Hepatocyte (in vitro differentiated cells): ENCODE results near the gene ZNF525. TPM values are rescaled to one million over a fixed set of nuclear protein-coding genes. Genes with fewer than 3 reads are reported as not detected.
"Not testable (repeated sequence)": the region's sequence is repeated elsewhere in the genome, so short reads cannot be mapped to it uniquely, and the experiment has no call there.

Experiments used
- DNase-seq: peaks from one replicate; pipeline ENCODE4 v3.0.0-alpha.2; 2016; ENCODE audit warnings: low spot score
- H2AFZ ChIP-seq: fragments of 200-600 bp; sonication (generic); 2 replicates; pipeline ENCODE4 v1.6.0; 2016; ENCODE audit warnings: antibody characterized with exemption, mild to moderate bottlenecking
- H3K27ac ChIP-seq: fragments of 200-600 bp; sonication (generic); 2 replicates; pipeline ENCODE4 v1.5.1; 2016; ENCODE audit warnings: mild to moderate bottlenecking
- H3K27me3 ChIP-seq: fragments of 200-600 bp; sonication (generic); 2 replicates; pipeline ENCODE4 v1.6.1; 2016
- H3K36me3 ChIP-seq: fragments of 200-600 bp; sonication (generic); replicated peaks from 2 replicates; pipeline ENCODE4 v1.5.1; 2016; ENCODE audit warnings: low read depth; ENCODE audit not compliant: insufficient read depth
- H3K4me1 ChIP-seq: fragments of 200-600 bp; sonication (generic); 2 replicates; pipeline ENCODE4 v1.5.1; 2016; ENCODE audit warnings: mild to moderate bottlenecking, moderate library complexity; ENCODE audit not compliant: insufficient read depth
- H3K4me2 ChIP-seq: fragments of 200-600 bp; sonication (generic); 2 replicates; pipeline ENCODE4 v1.6.0; 2016
- H3K4me3 ChIP-seq: fragments of 200-600 bp; sonication (generic); 2 replicates; pipeline ENCODE4 v1.5.1; 2016; ENCODE audit warnings: mild to moderate bottlenecking
- H3K79me2 ChIP-seq: fragments of 200-600 bp; sonication (generic); 2 replicates; pipeline ENCODE4 v1.6.0; 2017; ENCODE audit warnings: mild to moderate bottlenecking
- H3K9me2 ChIP-seq: fragments of 200-600 bp; sonication (generic); replicated peaks from 2 replicates; pipeline ENCODE4 v1.6.0; 2017; ENCODE audit warnings: mild to moderate bottlenecking; ENCODE audit not compliant: insufficient read depth
- H3K9me3 ChIP-seq: fragments of 200-600 bp; sonication (generic); 2 replicates; pipeline ENCODE4 v1.5.1; 2016; ENCODE audit warnings: low read depth, mild to moderate bottlenecking
- H4K20me1 ChIP-seq: fragments of 200-600 bp; sonication (generic); 2 replicates; pipeline ENCODE4 v1.6.0; 2016; ENCODE audit warnings: mild to moderate bottlenecking; ENCODE audit not compliant: insufficient read depth, poor library complexity, severe bottlenecking
- CTCF ChIP-seq: fragments of 200-600 bp; sonication (generic); IDR thresholded peaks from 2 replicates; pipeline ENCODE4 v1.5.1; 2016; ENCODE audit warnings: antibody characterized with exemption, mild to moderate bottlenecking; ENCODE audit not compliant: poor library complexity
- EZH2 ChIP-seq: fragments of 200-600 bp; sonication (generic); IDR thresholded peaks from 2 replicates; pipeline ENCODE4 v1.6.1; 2016; ENCODE audit warnings: antibody characterized with exemption, mild to moderate bottlenecking, borderline replicate concordance
- EZH2phosphoT487 ChIP-seq: fragments of 200-600 bp; sonication (generic); IDR thresholded peaks from one replicate; pipeline ENCODE4 v1.6.1; 2018; ENCODE audit warnings: antibody characterized with exemption, mild to moderate bottlenecking, low read depth, moderate library complexity; ENCODE audit not compliant: unreplicated experiment, severe bottlenecking
- WGBS: methylation state at CpG from one replicate; pipeline ENCODE4 v1.1.6; 2016; ENCODE audit warnings: low lambda C conversion rate; ENCODE audit errors: missing lambda C conversion rate; 5-methylcytosine and 5-hydroxymethylcytosine counted together
- polyA plus RNA-seq: library from polyadenylated mRNA; unstranded; fragments of >200 nt; fragmentation: Nextera tagmentation; extraction: Ambion mirVana; gene quantifications from 2 replicates; pipeline ENCODE4 v1.2.1, GENCODE V29; 2016
- total RNA-seq: library from RNA; depleted of rRNA; stranded (reverse); fragments of >200 nt; gene quantifications from 2 replicates; pipeline ENCODE4 v1.2.3, GENCODE V29; 2014

ZNF525 gene
- total and polyA plus RNA-seq, 2 experiments from 2014 or later, result 3.8 to 12.2 TPM

DNA sequence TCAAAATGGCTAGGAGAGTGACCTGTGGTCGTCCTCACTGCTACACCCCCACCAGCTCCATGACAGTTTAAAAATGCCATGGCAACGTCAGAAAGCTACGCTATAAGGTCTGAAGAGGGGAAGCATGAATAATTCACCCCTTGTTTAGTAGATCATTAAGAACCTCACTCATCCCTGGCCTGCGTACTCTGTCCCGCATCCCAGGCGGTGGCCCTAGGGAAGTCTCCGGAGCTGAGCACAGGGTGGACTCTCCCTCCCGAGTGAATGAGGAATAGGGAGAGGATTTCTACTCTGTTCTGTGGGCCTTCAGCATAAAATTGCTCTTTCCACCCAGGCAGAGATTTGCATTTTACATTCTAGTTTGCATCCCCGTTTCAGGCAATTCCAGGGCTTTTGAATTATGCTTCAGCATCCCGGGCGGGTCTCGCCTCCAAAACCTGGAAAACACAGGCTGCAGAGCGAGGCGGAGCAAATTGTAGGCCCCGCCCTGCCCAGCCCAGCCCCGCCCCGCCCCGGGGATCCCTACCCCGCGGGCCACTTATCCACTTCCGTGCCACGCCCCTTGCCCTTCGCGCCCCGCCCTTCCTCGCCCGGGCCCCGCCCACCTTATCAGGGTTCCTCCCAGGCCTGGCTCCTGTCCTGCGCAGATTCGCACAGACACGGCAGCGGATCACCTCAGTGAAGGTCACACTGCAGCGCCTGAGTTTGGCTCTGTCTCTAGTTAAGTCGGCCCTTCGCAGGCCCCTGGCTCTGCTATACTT, 7.5 kb upstream of the ZNF525 start:
- TF ChIP-seq EZH2phosphoT487 (no peak), CTCF (no peak), EZH2 (no peak)
- DNase-seq, result no peak
- H3K9me3 ChIP-seq, result peaks cover 32% of the 10 kb centered on the region
- H3K79me2 ChIP-seq, result no peaks in the 10 kb centered on the region
- H3K27ac ChIP-seq, result no peak overlapping the region
- H3K27me3 ChIP-seq, result no peaks in the 10 kb centered on the region
- H2AFZ ChIP-seq, result no peak overlapping the region
- WGBS, result 95% methylated on average over 31 of the region's 35 CpGs
- no peaks in the 10 kb centered on the region for H4K20me1 ChIP-seq
- no peaks in the 10 kb centered on the region for H3K36me3 ChIP-seq
- H3K4me3 ChIP-seq, result no peak overlapping the region
- H3K4me2 ChIP-seq, result no peak overlapping the region
- H3K9me2 ChIP-seq, result no peaks in the 10 kb centered on the region
- no peaks in the 10 kb centered on the region for H3K4me1 ChIP-seq

DNA sequence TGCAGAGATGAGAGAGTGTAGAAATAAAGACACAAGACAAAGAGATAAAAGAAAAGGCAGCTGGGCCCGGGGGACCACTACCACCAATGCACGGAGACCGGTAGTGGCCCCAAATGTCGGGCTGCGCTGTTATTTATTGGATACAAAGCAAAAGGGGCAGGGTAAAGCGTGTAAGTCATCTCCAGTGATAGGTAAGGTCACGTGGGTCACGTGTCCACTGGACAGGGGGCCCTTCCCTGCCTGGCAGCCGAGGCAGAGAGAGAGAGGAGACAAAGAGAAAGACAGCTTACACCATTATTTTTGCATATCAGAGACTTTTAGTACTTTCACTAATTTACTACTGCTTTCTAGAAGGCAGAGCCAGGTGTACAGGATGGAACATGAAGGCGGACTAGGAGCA, 5.4 kb upstream of the ZNF525 start:
- not testable (repeated sequence) for H2AFZ ChIP-seq, H3K36me3 ChIP-seq, H3K9me2 ChIP-seq, H3K4me2 ChIP-seq, DNase-seq, H3K79me2 ChIP-seq, H3K4me1 ChIP-seq, H3K4me3 ChIP-seq, H3K27ac ChIP-seq, H4K20me1 ChIP-seq, H3K27me3 ChIP-seq
- 93% methylated on average over 10 of the region's 10 CpGs for WGBS
- peaks cover 14% of the 10 kb centered on the region for H3K9me3 ChIP-seq

DNA sequence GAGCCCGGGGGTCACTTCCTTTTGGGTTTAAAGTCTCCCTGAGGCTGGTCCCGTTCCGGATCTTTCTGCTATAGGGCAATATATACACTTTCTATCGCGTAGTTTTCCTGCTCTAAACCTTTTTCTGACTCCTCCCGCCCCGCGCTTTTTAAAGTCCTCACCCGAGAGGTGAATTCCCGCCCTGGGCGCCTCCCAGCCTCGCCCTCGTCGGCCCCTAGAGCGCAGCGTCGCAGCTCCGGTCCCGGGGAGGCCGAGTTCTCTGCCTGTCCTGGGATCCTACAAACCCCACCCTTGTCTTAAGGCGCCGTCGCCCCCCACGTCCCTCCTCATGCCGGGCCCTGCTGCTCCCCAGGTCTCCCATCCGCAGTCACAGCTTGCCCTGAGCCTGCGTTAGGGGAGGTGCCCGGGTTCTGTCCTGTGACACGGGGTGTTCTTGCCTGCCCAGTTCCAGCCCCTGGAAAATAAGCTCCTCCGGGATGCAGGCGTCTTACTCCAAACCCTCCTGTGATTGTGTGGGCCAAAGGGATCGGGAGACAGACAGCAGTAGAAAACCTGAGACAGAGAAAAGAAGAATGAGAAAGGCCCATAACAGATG, 491 bp downstream of the ZNF525 start:
- H3K9me3 ChIP-seq, result no peaks in the 10 kb centered on the region
- no peaks in the 10 kb centered on the region for H3K36me3 ChIP-seq
- peak overlapping the region; percentile 99 for H2AFZ ChIP-seq
- H3K9me2 ChIP-seq, result no peaks in the 10 kb centered on the region
- H3K27ac ChIP-seq, result peak overlapping the region; percentile 89
- no peaks in the 10 kb centered on the region for H4K20me1 ChIP-seq
- H3K4me2 ChIP-seq, result peak overlapping the region; percentile 79
- H3K4me1 ChIP-seq, result peaks cover 6% of the 10 kb centered on the region
- peak overlapping the region; percentile 73 for H3K4me3 ChIP-seq
- no peaks in the 10 kb centered on the region for H3K27me3 ChIP-seq
- peak; percentile 65 for DNase-seq
- peaks cover 18% of the 10 kb centered on the region for H3K79me2 ChIP-seq
- TF ChIP-seq CTCF, result no peak
- TF ChIP-seq EZH2phosphoT487, result no peak
- no peak for TF ChIP-seq EZH2
- 0% methylated on average over 21 of the region's 32 CpGs for WGBS

GRCh38 chr19:53372196-53372595, 6.7 kb downstream of the ZNF525 start:
- Histone ChIP-seq H3K9me3 (no peaks in the 10 kb centered on the region), H3K36me3 (no peaks in the 10 kb centered on the region), H4K20me1 (no peaks in the 10 kb centered on the region), H2AFZ (no peak overlapping the region), H3K4me3 (no peak overlapping the region), H3K4me1 (no peaks in the 10 kb centered on the region), H3K4me2 (no peak overlapping the region), H3K9me2 (no peaks in the 10 kb centered on the region), H3K27ac (no peak overlapping the region), H3K27me3 (no peaks in the 10 kb centered on the region), H3K79me2 (peaks cover 18% of the 10 kb centered on the region)
- DNase-seq, result no peak
- 80% methylated on average over 4 of the region's 4 CpGs for WGBS
- no peak for TF ChIP-seq CTCF
- no peak for TF ChIP-seq EZH2
- TF ChIP-seq EZH2phosphoT487, result no peak
